HepG2 (cell line): Measurements from ENCODE around the gene SYT11. TPM values are rescaled to one million over a fixed set of nuclear protein-coding genes. Genes with fewer than 3 reads are reported as not detected.

Source experiments
- ARNT ChIP-seq: fragments of 450-650 bp; IDR thresholded peaks from 2 replicates; pipeline ENCODE4 v1.6.1; 2017
- CEBPB ChIP-seq: IDR thresholded peaks from 2 replicates; pipeline ENCODE4 v1.6.1; 2011; ENCODE audit warnings: low read depth, low read length, improper control_type of control experiment, borderline replicate concordance
- GATAD2A ChIP-seq: IDR thresholded peaks from 2 replicates; pipeline ENCODE4 v1.6.1; 2016
- HDAC6 ChIP-seq: fragments of 200-600 bp; sonication (generic); IDR thresholded peaks from 2 replicates; pipeline ENCODE4 v1.7.0; 2017; ENCODE audit warnings: mild to moderate bottlenecking, antibody characterized with exemption, low read length, low read depth
- HMGXB4 ChIP-seq, 2 experiments: sonication (generic) in 1 of 2; formaldehyde crosslinking in 1 of 2; IDR thresholded peaks; 2 replicates each; pipeline versions ENCODE4 v1.4.0 to v1.6.1; 2018 to 2020; ENCODE audit warnings: missing genetic modification reagents in 2 of 2, borderline replicate concordance in 1 of 2, low read depth in 1 of 2, mild to moderate bottlenecking in 1 of 2, missing biosample characterization in 1 of 2
- MATR3 ChIP-seq: sonication (generic); formaldehyde crosslinking; IDR thresholded peaks from 2 replicates; pipeline ENCODE4 v1.4.0; 2020; ENCODE audit warnings: missing genetic modification reagents
- MED8 ChIP-seq: sonication (generic); formaldehyde crosslinking; IDR thresholded peaks from 2 replicates; pipeline ENCODE4 v1.8.1; 2023; ENCODE audit warnings: mild to moderate bottlenecking, missing genetic modification reagents; ENCODE audit not compliant: insufficient replicate concordance
- MTF2 ChIP-seq: sonication (generic); formaldehyde crosslinking; IDR thresholded peaks from 2 replicates; pipeline ENCODE4 v1.5.0; 2020; ENCODE audit warnings: missing genetic modification reagents, borderline replicate concordance
- MXD1 ChIP-seq: sonication (generic); formaldehyde crosslinking; IDR thresholded peaks from 2 replicates; pipeline ENCODE4 v1.4.0; 2020; ENCODE audit warnings: mild to moderate bottlenecking, missing genetic modification reagents
- NCOR1 ChIP-seq: fragments of 200-600 bp; sonication (generic); IDR thresholded peaks from 2 replicates; pipeline ENCODE4 v1.7.0; 2017; ENCODE audit warnings: antibody characterized with exemption, low read length, borderline replicate concordance
- PRDM4 ChIP-seq: sonication (generic); formaldehyde crosslinking; IDR thresholded peaks from 2 replicates; pipeline ENCODE4 v1.9.0; 2021; ENCODE audit warnings: missing genetic modification reagents, borderline replicate concordance
- SRSF1 ChIP-seq: fragments of 200-400 bp; formaldehyde crosslinking; optimal IDR thresholded peaks from 2 replicates; pipeline ENCODE3; 2017; ENCODE audit warnings: mild to moderate bottlenecking, low read depth, low read length, moderate library complexity
- XRCC5 ChIP-seq: fragments of 200-400 bp; formaldehyde crosslinking; optimal IDR thresholded peaks from 2 replicates; pipeline ENCODE3; 2017; ENCODE audit warnings: mild to moderate bottlenecking, low read length
- ZNF3 ChIP-seq: IDR thresholded peaks from 2 replicates; pipeline ENCODE4 v1.7.0; 2017; ENCODE audit warnings: inconsistent platforms
- ZNF317 ChIP-seq: sonication (generic); formaldehyde crosslinking; IDR thresholded peaks from 2 replicates; pipeline ENCODE4 v1.5.0; 2020; ENCODE audit warnings: mild to moderate bottlenecking, missing genetic modification reagents
- ZNF318 ChIP-seq: sonication (generic); formaldehyde crosslinking; IDR thresholded peaks from 2 replicates; pipeline ENCODE4 v1.4.0; 2020; ENCODE audit warnings: mild to moderate bottlenecking, missing genetic modification reagents
- ZNF562 ChIP-seq: sonication (generic); formaldehyde crosslinking; IDR thresholded peaks from 2 replicates; pipeline ENCODE4 v1.8.0; 2022; ENCODE audit warnings: missing genetic modification reagents, borderline replicate concordance
- ZSCAN30 ChIP-seq: sonication (generic); formaldehyde crosslinking; IDR thresholded peaks from 2 replicates; pipeline ENCODE4 v1.5.0; 2020; ENCODE audit warnings: mild to moderate bottlenecking, missing genetic modification reagents
- polyA plus RNA-seq, 8 experiments: library from polyadenylated mRNA; depleted of rRNA in 3 of 8; stranded (reverse) in 7 of 8; unstranded in 1 of 8; fragments of >200 nt; fragmentation: Illumina TruSeq in 4 of 8; extraction: Trizol in 4 of 8; gene quantifications; 2 replicates each; pipeline versions ENCODE4 v1.2.1 to v1.2.3, GENCODE V29; 2011 to 2016; ENCODE audit warnings: low read depth in 4 of 8, missing spikeins in 1 of 8, mixed read lengths in 1 of 8; ENCODE audit not compliant: insufficient read depth in 1 of 8
- total RNA-seq, 5 experiments: library from RNA; depleted of rRNA; stranded (reverse); fragments of >200 nt; fragmentation: Illumina TruSeq; extraction: Trizol; gene quantifications; 2 replicates each; pipeline ENCODE4 v1.2.3, GENCODE V29; 2016; ENCODE audit warnings: low read depth in 1 of 5

Gene SYT11
- total and polyA plus RNA-seq, 2 of the 13 experiments (the other 11 are each of a cell fraction or from before 2014, with no cell fraction given) = 0.22 to 0.59 TPM

- TF ChIP-seq ZNF318 (CRISPR knock-in tag) (no peak), MED8 (CRISPR knock-in tag) (no peak), ZNF3 (no peak), ARNT (no peak), CEBPB (peak; percentile 62; the same call in 1 of the 2 replicates), SRSF1 (no peak), HMGXB4 (CRISPR knock-in tag; IDR thresholded peaks at IDR 0.05; ENCODE audit: borderline replicate concordance in 1 of 2, low read depth in 1 of 2) (peak in 1 of 2 experiments; percentile 49; a peak in 1 of 4 replicates), ZSCAN30 (0 out of 2 replicates have a peak, but pooled peaks have one; percentile 64), XRCC5 (no peak), NCOR1 (peak; percentile 31; the same call in 1 of the 2 replicates), MTF2 (no peak), ZNF317 (CRISPR knock-in tag) (0 out of 2 replicates have a peak, but pooled peaks have one; percentile 52), ZNF562 (CRISPR knock-in tag) (no peak), PRDM4 (CRISPR knock-in tag) (no peak), MATR3 (CRISPR knock-in tag) (no peak), GATAD2A (CRISPR knock-in tag) (no peak), MXD1 (CRISPR knock-in tag) (no peak), HDAC6 (no peak)
Measured at GRCh38 chr1:155858800-155859233, 550 bp upstream of the SYT11 start (continued).
